Mesodermal cell (in vitro differentiated cells): Measurements from ENCODE around the gene TMED8.
"Not testable (repeated sequence)": the region's sequence is repeated elsewhere in the genome, so short reads cannot be mapped to it uniquely, and the experiment has no call there.

Source experiments
- H3K27ac ChIP-seq: 2 replicates; pipeline ENCODE4 v1.7.0; 2013; ENCODE audit warnings: mild to moderate bottlenecking, low read depth, low read length, moderate library complexity; ENCODE audit not compliant: severe bottlenecking
- H3K36me3 ChIP-seq: 2 replicates; pipeline ENCODE4 v1.7.1; 2013; ENCODE audit warnings: mild to moderate bottlenecking, low read length, moderate library complexity; ENCODE audit not compliant: control insufficient read depth, insufficient read depth
- H3K4me1 ChIP-seq: one replicate; pipeline ENCODE4 v1.7.1; 2013; ENCODE audit warnings: mild to moderate bottlenecking, low read length; ENCODE audit not compliant: insufficient read depth, control insufficient read depth, poor library complexity, severe bottlenecking
- H3K4me3 ChIP-seq: 2 replicates; pipeline ENCODE4 v1.7.0; 2013; ENCODE audit warnings: low read length, control low read depth, mild to moderate bottlenecking; ENCODE audit not compliant: insufficient read depth, poor library complexity, severe bottlenecking; ENCODE audit errors: extremely low read depth
- H3K9me3 ChIP-seq: 2 replicates; pipeline ENCODE4 v1.7.1; 2013; ENCODE audit warnings: mild to moderate bottlenecking, low read length, moderate library complexity; ENCODE audit not compliant: control insufficient read depth
- WGBS, 2 experiments: methylation state at CpG; one replicate each; pipeline ENCODE4 v1.1.5; 2013; ENCODE audit warnings: missing lambda C conversion rate in 2 of 2; ENCODE audit not compliant: insufficient coverage in 2 of 2; 5-methylcytosine and 5-hydroxymethylcytosine counted together

TMED8 gene

GRCh38 chr14:77323571-77323970, 53.3 kb downstream of the TMED8 start:
- no peaks in the 10 kb centered on the region for H3K9me3 ChIP-seq
- H3K27ac ChIP-seq: no peak overlapping the region
- no peaks in the 10 kb centered on the region for H3K36me3 ChIP-seq
- H3K4me1 ChIP-seq: peaks cover 7% of the 10 kb centered on the region
- no peak overlapping the region for H3K4me3 ChIP-seq
- 79 to 100% methylated on average over 4 of the region's 4 CpGs for WGBS, 2 experiments

- Histone ChIP-seq H3K27ac (no peak overlapping the region), H3K4me3 (no peak overlapping the region), H3K4me1 (peaks cover 7% of the 10 kb centered on the region), H3K36me3 (no peaks in the 10 kb centered on the region), H3K9me3 (no peaks in the 10 kb centered on the region)
- WGBS, 2 experiments: 94 to 100% methylated on average over 3 to 5 of the region's 5 CpGs
Measured at GRCh38 chr14:77322951-77323350, 53.9 kb downstream of the TMED8 start.

- peak overlapping the region; percentile 99 for H3K4me3 ChIP-seq
- H3K4me1 ChIP-seq: peaks cover 7% of the 10 kb centered on the region
- H3K36me3 ChIP-seq: no peaks in the 10 kb centered on the region
- no peaks in the 10 kb centered on the region for H3K9me3 ChIP-seq
- H3K27ac ChIP-seq: no peak overlapping the region
- WGBS, 2 experiments: 89 to 96% methylated on average over 5 of the region's 5 CpGs
Measured at GRCh38 chr14:77322250-77322902, 54.5 kb downstream of the TMED8 start.

- 0 to 1% methylated on average over 33 to 36 of the region's 69 CpGs for WGBS, 2 experiments
- Histone ChIP-seq H3K4me3 (peak within 1 kb of the TSS; percentile 99), H3K36me3 (no peaks in the 10 kb centered on the region), H3K9me3 (no peaks in the 10 kb centered on the region), H3K4me1 (peaks cover 11% of the 10 kb centered on the region), H3K27ac (peak within 1 kb of the TSS; percentile 98)
Measured at GRCh38 chr14:77320238-77320935, 56.5 kb downstream of the TMED8 start, which contains the start of gene POMT2. Gene POMT2, minus strand, starts transcription at chr14:77320883. Its CDS starts 202 bp downstream, at chr14:77320681.

- Histone ChIP-seq H3K27ac (peak overlapping the region; percentile 98), H3K4me3 (peak overlapping the region; percentile 99)
- 70 to 76% methylated on average over 5 of the region's 5 CpGs for WGBS, 2 experiments
Measured at GRCh38 chr14:77319422-77319821, 57.5 kb downstream of the TMED8 start.

GRCh38 chr14:77318756-77319155, 58.1 kb downstream of the TMED8 start:
- not testable (repeated sequence) for H3K9me3 ChIP-seq, H3K36me3 ChIP-seq, H3K4me3 ChIP-seq, H3K27ac ChIP-seq
- peaks cover 28% of the 10 kb centered on the region for H3K4me1 ChIP-seq
- WGBS, 2 experiments: 81 to 86% methylated on average over 7 to 9 of the region's 11 CpGs

More at GRCh38 chr14:77319422-77319821, 57.5 kb downstream of the TMED8 start:
- Histone ChIP-seq H3K9me3 (no peaks in the 10 kb centered on the region), H3K4me1 (peaks cover 21% of the 10 kb centered on the region), H3K36me3 (no peaks in the 10 kb centered on the region)

GRCh38 chr14:77318006-77318553, 58.8 kb downstream of the TMED8 start:
- H3K27ac ChIP-seq: no peak overlapping the region

GRCh38 chr14:77316872-77317301, 60.0 kb downstream of the TMED8 start:
- Histone ChIP-seq H3K36me3 (no peaks in the 10 kb centered on the region), H3K4me1 (peaks cover 35% of the 10 kb centered on the region), H3K27ac (no peak overlapping the region), H3K4me3 (no peak overlapping the region), H3K9me3 (no peaks in the 10 kb centered on the region)
- WGBS, 2 experiments: 81 to 83% methylated on average over 5 of the region's 5 CpGs

More at GRCh38 chr14:77318006-77318553, 58.8 kb downstream of the TMED8 start:
- H3K9me3 ChIP-seq: no peaks in the 10 kb centered on the region
- H3K4me1 ChIP-seq: peaks cover 34% of the 10 kb centered on the region
- 97 to 98% methylated on average over 4 of the region's 5 CpGs for WGBS, 2 experiments
- H3K4me3 ChIP-seq: no peak overlapping the region
- H3K36me3 ChIP-seq: no peaks in the 10 kb centered on the region

GRCh38 chr14:77316195-77316505, 60.7 kb downstream of the TMED8 start:
- Histone ChIP-seq H3K4me3 (no peak overlapping the region), H3K9me3 (no peaks in the 10 kb centered on the region), H3K4me1 (peaks cover 35% of the 10 kb centered on the region), H3K36me3 (peaks cover 5% of the 10 kb centered on the region), H3K27ac (no peak overlapping the region)
- whole genome bisulfite sequencing, 2 experiments: 38 to 43% methylated on average over 1 of the region's 1 CpG

GRCh38 chr14:77314539-77315457, 62.1 kb downstream of the TMED8 start:
- 71 to 83% methylated on average over 8 to 9 of the region's 10 CpGs for WGBS, 2 experiments
- Histone ChIP-seq H3K36me3 (peaks cover 16% of the 10 kb centered on the region), H3K4me3 (no peak overlapping the region), H3K27ac (peak overlapping the region; percentile 93), H3K4me1 (peaks cover 35% of the 10 kb centered on the region), H3K9me3 (no peaks in the 10 kb centered on the region)
